Upper lobe of left lung (tissue), 6 donors: ENCODE data around the gene SERPINB8. TPM values are rescaled to one million over a fixed set of nuclear protein-coding genes. Genes with fewer than 3 reads are reported as not detected.

Experiments used
- ATAC-seq, 2 donors: fragments of 200-7000 bp; cut with Tn5 transposase; one replicate each; pipeline ENCODE4 v1.9.1; 2022; ENCODE audit warnings: mild to moderate bottlenecking in 2 of 2, moderate library complexity in 2 of 2; ENCODE audit not compliant: low FRiP score in 2 of 2
- DNase-seq, 2 donors: peaks; one replicate each; pipeline ENCODE4 v3.0.0-alpha.2; 2019 to 2020
- H3K27ac ChIP-seq, 4 donors: fragments of 200-600 bp; sonication (generic); one replicate each; pipeline ENCODE4 v1.5.1; 2016 to 2019
- H3K27me3 ChIP-seq, 4 donors: fragments of 200-600 bp; sonication (generic); one replicate each; pipeline ENCODE4 v1.5.1; 2017 to 2019
- H3K36me3 ChIP-seq, 4 donors: fragments of 200-600 bp; sonication (generic); one replicate each; pipeline ENCODE4 v1.5.1; 2016 to 2019
- H3K4me1 ChIP-seq, 4 donors: fragments of 200-600 bp; sonication (generic); one replicate each; pipeline ENCODE4 v1.5.1; 2018 to 2019
- H3K4me3 ChIP-seq, 4 donors: fragments of 200-600 bp; sonication (generic); one replicate each; pipeline ENCODE4 v1.5.1; 2017 to 2019; ENCODE audit warnings: mild to moderate bottlenecking in 2 of 4, moderate library complexity in 1 of 4
- H3K9me3 ChIP-seq, 4 donors: fragments of 200-600 bp; sonication (generic); one replicate each; pipeline ENCODE4 v1.5.1; 2018 to 2019
- EP300 ChIP-seq, 4 donors: sonication (generic); formaldehyde crosslinking; IDR thresholded peaks; one replicate each; pipeline ENCODE4 v1.5.1; 2017; ENCODE audit warnings: antibody characterized with exemption in 4 of 4, control low read depth in 2 of 4
- POLR2A ChIP-seq, 4 donors: fragments of 450-650 bp; IDR thresholded peaks; one replicate each; pipeline ENCODE4 v1.5.1; 2016 to 2017; ENCODE audit warnings: antibody characterized with exemption in 4 of 4, mild to moderate bottlenecking in 2 of 4
- POLR2AphosphoS5 ChIP-seq, 2 donors: sonication (generic); formaldehyde crosslinking; IDR thresholded peaks; one replicate each; pipeline ENCODE4 v1.5.1; 2017; ENCODE audit warnings: antibody characterized with exemption in 2 of 2
- WGBS, 2 donors: methylation state at CpG; one replicate each; pipeline ENCODE4 v1.1.5; 2017 to 2018; 5-methylcytosine and 5-hydroxymethylcytosine counted together
- total RNA-seq, 6 donors: library from RNA; depleted of rRNA in 4 of 6; stranded (reverse); fragments of >200 nt in 4 of 6; gene quantifications; one replicate each; pipeline versions ENCODE4 v1.1.0 to v1.2.1, GENCODE V29; 2016 to 2021
- TF ChIP-seq, protein P1 (sequence below), 6 experiments: fragments of 450-650 bp in 4 of 6; fragments of 200-600 bp in 2 of 6; sonication (generic) in 2 of 6; IDR thresholded peaks; one replicate each; pipeline ENCODE4 v1.5.1; 2016 to 2019; ENCODE audit warnings: antibody characterized with exemption in 6 of 6
- donor health status: DM: no; HTN: no; CAD: no; lungs with moderate emphysema.
- donor health status: DM: no; HTN: yes; CAD: no; lungs with severe emphysema.

SERPINB8 gene
- total RNA-seq, 6 donors from 2014 or later, result 8.4 to 33.7 (median 22.4) TPM

DNA sequence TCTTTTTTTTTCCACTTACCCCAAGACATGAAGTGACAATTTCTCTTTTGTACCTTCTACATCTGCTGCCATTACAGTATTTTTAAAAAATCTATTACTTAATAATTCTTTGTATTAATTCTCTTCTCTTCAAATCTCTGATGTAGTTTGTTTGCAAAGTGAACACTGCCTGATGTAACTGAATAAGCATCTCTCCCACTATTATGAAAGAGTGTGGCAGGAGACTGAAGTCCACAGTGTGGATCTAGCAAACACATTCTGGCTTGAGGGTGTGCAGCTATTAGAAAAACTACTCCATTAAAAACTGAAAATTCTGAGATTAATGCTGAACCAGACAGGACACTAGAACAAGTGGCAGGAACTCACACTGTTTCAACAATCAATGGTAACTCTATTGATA is 5.0 kb upstream of the SERPINB8 start:
- Histone ChIP-seq H3K27me3 (no peaks in the 10 kb centered on the region), H3K36me3 (no peaks in the 10 kb centered on the region), H3K4me3 (no peak overlapping the region), H3K9me3 (no peaks in the 10 kb centered on the region), H3K27ac (no peak overlapping the region), H3K4me1 (peaks cover 6 to 7% (median 7%) of the 10 kb centered on the region in 4 donors)
- DNase-seq (no peak), ATAC-seq (no peak)
- no peak for TF ChIP-seq POLR2A (IDR thresholded peaks at IDR 0.05)
- no peak for TF ChIP-seq EP300 (IDR thresholded peaks at IDR 0.05)
- TF ChIP-seq, protein P1, sequence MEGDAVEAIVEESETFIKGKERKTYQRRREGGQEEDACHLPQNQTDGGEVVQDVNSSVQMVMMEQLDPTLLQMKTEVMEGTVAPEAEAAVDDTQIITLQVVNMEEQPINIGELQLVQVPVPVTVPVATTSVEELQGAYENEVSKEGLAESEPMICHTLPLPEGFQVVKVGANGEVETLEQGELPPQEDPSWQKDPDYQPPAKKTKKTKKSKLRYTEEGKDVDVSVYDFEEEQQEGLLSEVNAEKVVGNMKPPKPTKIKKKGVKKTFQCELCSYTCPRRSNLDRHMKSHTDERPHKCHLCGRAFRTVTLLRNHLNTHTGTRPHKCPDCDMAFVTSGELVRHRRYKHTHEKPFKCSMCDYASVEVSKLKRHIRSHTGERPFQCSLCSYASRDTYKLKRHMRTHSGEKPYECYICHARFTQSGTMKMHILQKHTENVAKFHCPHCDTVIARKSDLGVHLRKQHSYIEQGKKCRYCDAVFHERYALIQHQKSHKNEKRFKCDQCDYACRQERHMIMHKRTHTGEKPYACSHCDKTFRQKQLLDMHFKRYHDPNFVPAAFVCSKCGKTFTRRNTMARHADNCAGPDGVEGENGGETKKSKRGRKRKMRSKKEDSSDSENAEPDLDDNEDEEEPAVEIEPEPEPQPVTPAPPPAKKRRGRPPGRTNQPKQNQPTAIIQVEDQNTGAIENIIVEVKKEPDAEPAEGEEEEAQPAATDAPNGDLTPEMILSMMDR (IDR thresholded peaks at IDR 0.05), result no peak
- TF ChIP-seq POLR2AphosphoS5 (IDR thresholded peaks at IDR 0.05), result no peak

DNA sequence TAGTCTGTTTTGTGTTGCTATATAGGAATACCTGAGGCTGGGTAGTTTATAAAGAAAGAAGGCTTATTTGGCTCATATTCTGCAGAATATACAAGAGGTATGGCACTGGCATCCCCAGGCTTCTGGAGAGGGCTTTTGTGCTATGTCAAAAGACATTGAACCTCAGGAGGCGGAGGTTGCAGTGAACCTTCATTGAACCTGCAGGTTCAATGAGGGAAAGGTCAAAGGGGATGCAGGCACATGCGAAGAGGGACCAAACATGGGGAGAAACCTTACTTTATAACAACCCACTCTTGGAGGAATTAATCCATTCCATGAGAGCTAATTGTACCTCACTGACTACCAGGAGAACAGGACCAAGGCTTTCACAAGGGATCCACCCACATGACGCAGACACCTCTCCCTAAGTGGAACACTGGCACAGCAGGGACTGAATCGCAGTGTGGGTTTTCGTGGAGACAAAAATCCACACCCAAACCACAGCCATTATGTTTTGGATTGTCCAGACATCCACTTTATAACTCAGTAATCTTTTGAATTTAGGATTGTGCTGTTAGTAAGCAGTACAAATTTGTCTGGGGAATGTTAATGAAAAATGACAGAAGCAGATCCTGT is 4.1 kb upstream of the SERPINB8 start:
- no peaks in the 10 kb centered on the region for H3K9me3 ChIP-seq
- WGBS, 2 donors, result 86 to 87% methylated on average over 5 of the region's 5 CpGs
- no peak overlapping the region for H3K4me3 ChIP-seq
- no peaks in the 10 kb centered on the region for H3K27me3 ChIP-seq
- DNase-seq, result no peak
- H3K27ac ChIP-seq, result no peak overlapping the region
- TF ChIP-seq, protein P1 (IDR thresholded peaks at IDR 0.05), result no peak
- no peak for TF ChIP-seq POLR2AphosphoS5 (IDR thresholded peaks at IDR 0.05)
- ATAC-seq, result no peak
- H3K4me1 ChIP-seq, result peaks cover 6 to 8% (median 7%) of the 10 kb centered on the region in 4 donors
- no peaks in the 10 kb centered on the region for H3K36me3 ChIP-seq

DNA sequence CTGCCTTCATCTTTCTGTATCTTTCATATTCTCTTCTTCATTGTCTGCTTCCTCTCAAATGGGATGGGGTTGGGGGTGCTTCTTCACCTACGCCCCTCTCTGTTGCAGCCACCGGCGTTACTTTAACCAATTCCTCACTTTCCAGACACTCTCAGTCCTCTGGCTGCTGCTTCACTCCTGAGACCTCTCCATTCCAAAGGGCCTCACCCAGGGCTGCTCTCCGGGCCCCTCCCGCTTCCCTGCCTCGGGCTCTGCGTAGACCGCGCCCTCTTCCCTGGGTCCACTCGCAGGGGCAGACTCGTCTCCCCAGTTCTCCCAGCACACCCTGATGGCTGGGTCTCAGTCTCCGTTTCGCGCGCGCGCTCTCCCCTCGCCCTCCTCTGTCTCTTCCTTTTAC is 926 bp downstream of the SERPINB8 start:
- Histone ChIP-seq H3K36me3 (no peaks in the 10 kb centered on the region), H3K9me3 (no peaks in the 10 kb centered on the region), H3K27ac (peak overlapping the region; percentile 95 to 99 (median 98)), H3K4me1 (peaks cover 13 to 23% (median 15%) of the 10 kb centered on the region in 4 donors), H3K27me3 (no peaks in the 10 kb centered on the region), H3K4me3 (peak overlapping the region; percentile 64 to 69 (median 69))
- TF ChIP-seq EP300 (IDR thresholded peaks at IDR 0.05) (no peak), POLR2AphosphoS5 (IDR thresholded peaks at IDR 0.05) (no peak), POLR2A (IDR thresholded peaks at IDR 0.05) (no peak)
- TF ChIP-seq, protein P1 (IDR thresholded peaks at IDR 0.05), result no peak
- DNase-seq (peak; percentile 65 to 83), ATAC-seq (peak; percentile 72 to 88)
- 31 to 32% methylated on average over 18 of the region's 18 CpGs for WGBS, 2 donors

DNA sequence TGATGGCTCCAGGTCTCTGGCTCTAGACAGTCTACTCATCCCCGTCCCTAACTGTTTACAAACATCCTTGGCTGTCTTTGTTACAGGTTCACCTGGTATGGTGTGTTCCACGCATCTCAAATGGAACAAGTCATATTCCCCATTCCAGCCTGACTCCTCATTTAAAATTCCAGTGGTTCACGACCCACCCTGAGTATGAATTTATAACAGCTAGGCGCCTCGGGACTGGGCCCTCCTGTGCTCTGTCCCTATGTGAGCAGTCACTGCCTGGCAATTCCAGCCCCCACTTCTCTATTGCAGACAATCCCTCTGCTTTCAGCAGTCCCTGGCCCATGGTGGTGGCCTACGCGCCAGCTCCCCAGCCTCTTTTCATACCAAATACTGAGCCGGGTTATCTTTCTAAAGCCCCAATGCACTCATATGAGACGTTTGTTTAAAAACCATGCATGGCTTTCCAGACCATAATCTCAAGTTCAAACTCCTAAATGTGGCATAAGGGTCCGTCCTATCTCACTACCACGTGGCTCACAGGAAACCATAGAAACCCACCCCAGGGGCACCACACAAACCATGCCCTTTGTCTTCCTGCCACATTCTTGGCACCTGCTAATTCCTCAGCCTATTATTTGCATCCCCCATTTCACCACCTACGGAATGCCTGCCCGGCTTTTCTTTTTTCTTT is 1.6 kb downstream of the SERPINB8 start:
- no peak for ATAC-seq
- no peak for DNase-seq

More for the DNA sequence above, 1.6 kb downstream of the SERPINB8 start:
- H3K36me3 ChIP-seq, result no peaks in the 10 kb centered on the region
- H3K9me3 ChIP-seq, result no peaks in the 10 kb centered on the region
- TF ChIP-seq POLR2A (IDR thresholded peaks at IDR 0.05) (no peak), POLR2AphosphoS5 (IDR thresholded peaks at IDR 0.05) (no peak), EP300 (IDR thresholded peaks at IDR 0.05) (no peak)
- TF ChIP-seq, protein P1 (IDR thresholded peaks at IDR 0.05), result no peak
- peaks cover 13 to 26% (median 15%) of the 10 kb centered on the region in 4 donors for H3K4me1 ChIP-seq
- peak overlapping the region in 3 of 4 donors; percentile 69 for H3K4me3 ChIP-seq
- H3K27me3 ChIP-seq, result no peaks in the 10 kb centered on the region
- WGBS, 2 donors, result 64 to 72% methylated on average over 13 of the region's 13 CpGs
- H3K27ac ChIP-seq, result peak overlapping the region; percentile 95 to 99 (median 98)
